ENCODE measurements around the gene TLE4.

- TF ChIP-seq POLR2A (IDR thresholded peaks at IDR 0.05; ENCODE audit: low read depth, low read length) = no peak
- TF ChIP-seq TAF1 (IDR thresholded peaks at IDR 0.05; ENCODE audit: low read depth, low read length) = no peak
- TF ChIP-seq POLR2AphosphoS5 (IDR thresholded peaks at IDR 0.05; ENCODE audit: low read depth, low read length) = no peak
These were observed 74.3 kb downstream of the TLE4 start for GRCh38 chr9:79646096-79646495.

Data from GM12891 (cell line).